T-helper 1 cell treated with Interleukin-12 subunit alpha and Interleukin-12 subunit beta and Interleukin-4 antibody, amounts not matched to agents 30 μg/mL and 1 μg/mL, for 36 hours (primary cell): ENCODE data around the gene KCNG2.

Experiments
- H3K27ac Mint-ChIP-seq: one replicate; pipeline ENCODE4 v1.8.0; 2021; ENCODE audit warnings: mild to moderate bottlenecking, mixed read lengths
- H3K27me3 Mint-ChIP-seq: one replicate; pipeline ENCODE4 v1.8.0; 2021; ENCODE audit warnings: low read depth, mixed read lengths
- H3K36me3 Mint-ChIP-seq: one replicate; pipeline ENCODE4 v1.8.0; 2021; ENCODE audit warnings: low read depth, mixed read lengths
- H3K4me1 Mint-ChIP-seq: one replicate; pipeline ENCODE4 v1.8.0; 2021; ENCODE audit warnings: low read depth, mixed read lengths
- H3K4me3 Mint-ChIP-seq: one replicate; pipeline ENCODE4 v1.8.0; 2021; ENCODE audit warnings: mild to moderate bottlenecking, moderate library complexity, mixed read lengths
- H3K9me3 Mint-ChIP-seq: one replicate; pipeline ENCODE4 v1.8.0; 2021; ENCODE audit warnings: mixed read lengths

Gene KCNG2

DNA sequence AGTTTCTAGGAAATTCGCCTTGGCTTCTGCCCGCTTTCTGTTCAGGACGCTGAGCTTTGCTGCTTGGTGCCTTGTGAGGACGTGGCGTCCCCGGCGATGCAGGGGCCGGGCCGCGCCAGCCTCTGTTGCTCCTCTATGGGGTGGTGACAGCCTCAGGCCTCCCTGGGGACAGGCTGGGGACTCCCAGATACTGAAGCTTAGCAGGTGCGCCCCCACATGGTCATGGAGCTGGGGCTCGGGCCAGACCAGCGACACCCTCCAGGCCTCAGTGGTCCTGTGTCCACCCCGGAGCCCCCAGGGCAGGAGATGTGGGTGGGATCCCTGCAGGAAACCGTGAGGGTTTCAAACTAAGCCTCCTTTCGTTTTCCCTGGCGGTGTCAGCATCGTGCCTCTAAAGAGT lies 29.2 kb downstream of the KCNG2 start:
- Mint-ChIP-seq H3K36me3 (no peaks in the 10 kb centered on the region), H3K4me1 (no peaks in the 10 kb centered on the region), H3K27ac (no peak overlapping the region)

GRCh38 chr18:79828258-79828657 lies 30.5 kb downstream of the KCNG2 start:
- no peaks in the 10 kb centered on the region for H3K27me3 Mint-ChIP-seq
- H3K9me3 Mint-ChIP-seq, result no peaks in the 10 kb centered on the region
- H3K36me3 Mint-ChIP-seq, result no peaks in the 10 kb centered on the region
- H3K27ac Mint-ChIP-seq, result no peak overlapping the region
- H3K4me1 Mint-ChIP-seq, result no peaks in the 10 kb centered on the region
- H3K4me3 Mint-ChIP-seq, result no peak overlapping the region

More for the DNA sequence above, 29.2 kb downstream of the KCNG2 start:
- Mint-ChIP-seq H3K9me3 (no peaks in the 10 kb centered on the region), H3K4me3 (no peak overlapping the region), H3K27me3 (no peaks in the 10 kb centered on the region)

- H3K9me3 Mint-ChIP-seq, result no peaks in the 10 kb centered on the region
- no peaks in the 10 kb centered on the region for H3K36me3 Mint-ChIP-seq
- no peaks in the 10 kb centered on the region for H3K27me3 Mint-ChIP-seq
- H3K4me3 Mint-ChIP-seq, result no peak overlapping the region
- no peak overlapping the region for H3K27ac Mint-ChIP-seq
- no peaks in the 10 kb centered on the region for H3K4me1 Mint-ChIP-seq
These were observed 31.6 kb downstream of the KCNG2 start for GRCh38 chr18:79829136-79829854.

DNA sequence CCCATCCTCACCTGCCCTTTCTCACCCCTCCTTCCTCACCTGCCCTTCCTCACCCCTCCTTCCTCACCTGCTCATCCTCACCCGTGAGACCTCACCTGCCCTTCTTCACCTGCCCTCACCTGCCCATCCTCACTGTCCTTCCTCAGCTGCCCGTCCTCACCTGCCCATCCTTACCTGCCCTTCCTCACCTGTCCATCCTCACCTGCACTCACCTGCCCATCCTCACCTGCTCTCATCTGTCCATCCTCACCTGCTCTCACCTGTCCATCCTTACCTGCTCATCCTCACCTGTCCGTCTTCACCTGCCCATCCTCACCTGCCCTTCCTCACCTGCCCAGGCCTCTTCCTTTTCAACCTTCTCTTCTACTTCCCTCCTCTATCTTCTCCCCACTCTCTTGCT lies 34.4 kb downstream of the KCNG2 start:
- H3K4me3 Mint-ChIP-seq, result no peak overlapping the region
- H3K9me3 Mint-ChIP-seq, result no peaks in the 10 kb centered on the region
- H3K36me3 Mint-ChIP-seq, result no peaks in the 10 kb centered on the region
- no peak overlapping the region for H3K27ac Mint-ChIP-seq
- no peaks in the 10 kb centered on the region for H3K4me1 Mint-ChIP-seq
- peaks cover 4% of the 10 kb centered on the region for H3K27me3 Mint-ChIP-seq

DNA sequence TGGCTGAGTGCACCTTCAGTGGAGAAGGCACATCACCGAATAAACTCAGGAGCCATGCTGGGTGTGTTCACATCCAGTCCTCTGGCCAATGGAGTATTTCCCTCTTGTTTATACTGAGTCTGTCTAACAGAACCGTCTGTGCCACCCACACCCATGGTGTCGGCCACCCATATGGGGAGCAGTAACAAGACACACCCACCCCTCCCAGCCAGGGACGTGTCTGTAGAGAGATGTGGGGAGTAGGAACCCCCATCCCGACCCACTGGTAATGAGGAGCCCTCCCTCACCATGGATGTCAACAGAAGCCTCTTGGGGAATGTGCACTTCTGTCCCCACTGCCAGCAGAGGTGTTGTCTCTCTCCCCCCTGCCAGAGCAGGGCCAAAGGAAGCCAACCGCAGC lies 37.1 kb downstream of the KCNG2 start:
- Mint-ChIP-seq H3K36me3 (no peaks in the 10 kb centered on the region), H3K27ac (no peak overlapping the region), H3K4me1 (no peaks in the 10 kb centered on the region), H3K4me3 (no peak overlapping the region), H3K9me3 (no peaks in the 10 kb centered on the region), H3K27me3 (peaks cover 9% of the 10 kb centered on the region)

DNA sequence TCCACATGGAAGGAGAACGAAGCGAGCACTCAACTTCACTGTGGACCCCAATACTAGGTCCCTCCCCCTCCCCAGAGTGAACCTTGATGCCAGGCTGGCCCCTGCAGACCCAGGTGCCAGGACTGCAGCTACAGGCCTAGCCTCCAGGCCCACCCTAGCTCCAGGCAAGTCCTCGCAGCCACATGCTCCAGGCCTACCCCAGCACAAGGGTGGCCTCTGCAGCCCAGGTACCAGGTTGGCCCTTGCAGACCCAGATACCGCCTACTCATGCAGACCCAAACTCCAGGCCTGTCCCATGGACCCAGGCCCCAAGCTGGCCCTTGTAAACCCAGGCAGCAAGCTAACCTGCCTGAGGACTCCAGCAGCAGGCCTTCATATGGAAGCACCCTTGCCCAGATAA lies 44.2 kb downstream of the KCNG2 start:
- no peak overlapping the region for H3K27ac Mint-ChIP-seq
- H3K4me1 Mint-ChIP-seq, result no peaks in the 10 kb centered on the region
- no peaks in the 10 kb centered on the region for H3K36me3 Mint-ChIP-seq
- H3K27me3 Mint-ChIP-seq, result peaks cover 14% of the 10 kb centered on the region
- H3K4me3 Mint-ChIP-seq, result no peak overlapping the region
- no peaks in the 10 kb centered on the region for H3K9me3 Mint-ChIP-seq

GRCh38 chr18:79844999-79845563 lies 47.3 kb downstream of the KCNG2 start:
- Mint-ChIP-seq H3K4me1 (no peaks in the 10 kb centered on the region), H3K27me3 (peaks cover 6% of the 10 kb centered on the region), H3K9me3 (no peaks in the 10 kb centered on the region), H3K27ac (no peak overlapping the region), H3K36me3 (no peaks in the 10 kb centered on the region), H3K4me3 (no peak overlapping the region)

- H3K9me3 Mint-ChIP-seq, result no peaks in the 10 kb centered on the region
- H3K36me3 Mint-ChIP-seq, result no peaks in the 10 kb centered on the region
- H3K27ac Mint-ChIP-seq, result no peak overlapping the region
- no peaks in the 10 kb centered on the region for H3K4me1 Mint-ChIP-seq
- H3K27me3 Mint-ChIP-seq, result no peaks in the 10 kb centered on the region
- H3K4me3 Mint-ChIP-seq, result no peak overlapping the region
These were observed 49.3 kb downstream of the KCNG2 start for GRCh38 chr18:79846936-79847557.

GRCh38 chr18:79847606-79848293 lies 50.0 kb downstream of the KCNG2 start:
- no peaks in the 10 kb centered on the region for H3K36me3 Mint-ChIP-seq
- H3K27me3 Mint-ChIP-seq, result no peaks in the 10 kb centered on the region
- H3K27ac Mint-ChIP-seq, result no peak overlapping the region
- no peak overlapping the region for H3K4me3 Mint-ChIP-seq
- H3K4me1 Mint-ChIP-seq, result no peaks in the 10 kb centered on the region
- H3K9me3 Mint-ChIP-seq, result no peaks in the 10 kb centered on the region

GRCh38 chr18:79848294-79848578 lies 50.5 kb downstream of the KCNG2 start:
- Mint-ChIP-seq H3K4me1 (no peaks in the 10 kb centered on the region), H3K36me3 (no peaks in the 10 kb centered on the region), H3K4me3 (no peak overlapping the region), H3K27ac (no peak overlapping the region), H3K27me3 (no peaks in the 10 kb centered on the region), H3K9me3 (no peaks in the 10 kb centered on the region)

DNA sequence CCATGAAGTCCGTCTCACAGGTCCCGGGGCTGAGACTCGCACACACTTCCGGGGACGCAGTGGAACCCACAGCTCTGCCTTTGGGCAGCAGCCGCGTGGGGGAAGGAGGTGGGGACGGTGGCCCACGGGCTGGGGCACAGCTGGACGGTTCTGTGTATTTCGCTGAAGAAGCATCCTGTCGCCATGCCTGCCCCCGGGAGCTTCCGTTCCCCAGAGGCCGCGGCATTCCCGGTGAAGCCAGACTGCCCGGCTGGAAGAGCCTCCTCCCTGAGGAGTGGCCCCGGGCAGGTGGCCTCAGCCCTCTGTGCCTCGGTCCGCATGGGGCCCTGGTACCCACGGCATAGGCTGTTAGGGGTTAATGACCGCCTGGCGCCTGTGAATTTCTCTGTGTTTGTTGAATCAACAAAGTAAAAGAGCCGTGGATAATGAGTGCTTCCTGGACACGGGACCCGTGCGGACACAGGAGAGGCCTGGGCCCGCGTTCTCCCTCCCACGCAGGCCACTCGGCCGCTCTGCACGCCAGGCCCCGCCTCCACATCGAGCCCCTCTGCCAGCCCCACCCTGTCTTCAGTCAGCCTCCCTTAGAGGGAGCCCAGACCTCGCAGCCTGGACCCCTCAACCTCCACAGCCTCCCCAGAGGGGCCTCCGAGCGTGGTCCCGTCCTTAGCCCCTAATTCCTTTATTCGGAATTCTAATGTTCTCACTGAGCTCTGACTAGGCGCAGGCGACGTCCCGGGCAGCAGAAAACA lies 51.0 kb downstream of the KCNG2 start:
- H3K9me3 Mint-ChIP-seq, result no peaks in the 10 kb centered on the region
- H3K36me3 Mint-ChIP-seq, result no peaks in the 10 kb centered on the region

DNA sequence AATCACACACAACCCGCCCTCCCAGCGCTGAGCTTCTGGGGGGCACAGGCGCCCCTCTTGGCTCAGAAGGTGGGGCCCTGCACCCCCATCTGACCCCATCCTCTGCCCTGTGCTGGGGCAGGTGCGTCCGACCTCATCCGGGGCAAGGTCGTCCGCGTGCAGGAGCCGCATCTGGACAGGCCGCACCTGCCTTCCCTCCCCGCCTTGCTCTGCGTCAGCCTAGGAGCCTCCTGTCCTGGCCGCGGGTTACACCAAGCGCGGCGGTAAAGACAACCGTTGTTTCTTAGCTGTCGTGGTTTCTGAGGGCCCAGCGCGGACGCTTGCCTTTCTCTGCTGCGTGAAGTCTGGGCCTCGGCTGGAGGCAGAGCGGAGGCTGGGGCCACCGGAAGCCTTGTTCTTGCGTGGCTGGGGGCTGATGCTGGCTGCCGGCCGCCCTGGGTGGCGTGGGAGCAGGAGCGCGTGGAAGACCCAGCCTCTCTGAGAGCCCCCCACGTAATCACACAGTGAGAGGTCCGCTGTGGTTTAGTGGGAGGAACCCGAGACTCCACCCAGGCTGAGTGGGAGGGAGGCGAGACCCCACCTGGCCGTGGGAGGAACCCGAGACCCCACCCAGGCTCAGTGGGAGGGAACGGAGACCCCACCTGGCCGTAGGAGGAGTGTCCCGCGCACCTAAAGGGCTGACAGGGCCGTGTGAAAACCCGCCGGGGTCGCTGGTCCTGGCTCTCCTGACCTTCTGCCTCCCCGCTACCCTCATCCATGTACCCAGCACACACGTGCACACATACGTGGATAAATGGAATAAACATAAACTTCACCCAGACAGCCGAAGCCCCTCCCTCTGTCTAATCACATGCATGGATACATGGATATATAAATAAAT lies 51.8 kb downstream of the KCNG2 start:
- no peaks in the 10 kb centered on the region for H3K36me3 Mint-ChIP-seq
- no peaks in the 10 kb centered on the region for H3K27me3 Mint-ChIP-seq
- H3K9me3 Mint-ChIP-seq, result no peaks in the 10 kb centered on the region
- no peaks in the 10 kb centered on the region for H3K4me1 Mint-ChIP-seq
- H3K27ac Mint-ChIP-seq, result no peak overlapping the region
- no peak overlapping the region for H3K4me3 Mint-ChIP-seq

More for the DNA sequence above, 51.0 kb downstream of the KCNG2 start:
- no peaks in the 10 kb centered on the region for H3K27me3 Mint-ChIP-seq
- H3K27ac Mint-ChIP-seq, result no peak overlapping the region
- no peaks in the 10 kb centered on the region for H3K4me1 Mint-ChIP-seq
- H3K4me3 Mint-ChIP-seq, result no peak overlapping the region

GRCh38 chr18:79850731-79851130 lies 53.0 kb downstream of the KCNG2 start:
- Mint-ChIP-seq H3K27ac (no peak overlapping the region), H3K4me3 (no peak overlapping the region), H3K27me3 (no peaks in the 10 kb centered on the region), H3K36me3 (no peaks in the 10 kb centered on the region), H3K4me1 (no peaks in the 10 kb centered on the region), H3K9me3 (no peaks in the 10 kb centered on the region)

DNA sequence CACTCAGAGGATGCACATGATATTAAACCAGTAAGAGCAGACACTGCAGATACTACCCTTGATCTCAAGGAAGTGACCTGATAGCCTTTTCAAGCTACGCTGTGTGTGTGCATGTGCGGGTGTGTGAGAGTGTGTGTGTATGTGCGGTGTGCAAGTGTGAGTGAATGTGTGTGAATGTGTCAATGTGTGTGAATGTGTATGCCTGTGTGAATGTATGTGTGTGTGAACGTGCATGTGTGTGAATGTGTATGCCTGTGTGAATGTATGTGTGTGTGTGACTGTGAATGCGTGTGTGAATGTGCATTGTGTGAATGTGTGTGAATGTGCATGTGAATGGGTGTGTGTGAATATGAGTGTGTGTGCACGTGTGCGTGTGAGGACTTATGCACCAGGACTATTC lies 53.8 kb downstream of the KCNG2 start:
- Mint-ChIP-seq H3K36me3 (no peaks in the 10 kb centered on the region), H3K4me1 (no peaks in the 10 kb centered on the region), H3K4me3 (no peak overlapping the region), H3K27ac (no peak overlapping the region), H3K27me3 (no peaks in the 10 kb centered on the region), H3K9me3 (no peaks in the 10 kb centered on the region)
